ENCODE measurements around the gene PSMB2.

Gene PSMB2

GRCh38 chr1:35660581-35661473 is 19.5 kb upstream of the PSMB2 start:
- H3K4me3 ChIP-seq (ENCODE audit: control insufficient read depth, low read depth, low read length): no peak overlapping the region
- no peak for TF ChIP-seq CTCF (IDR thresholded peaks at IDR 0.05; ENCODE audit: control insufficient read depth, insufficient read depth, low read depth, low read length, missing control alignments)
- DNase-seq (ENCODE audit: low read depth): no peak

GRCh38 chr1:35659589-35659988 is 18.3 kb upstream of the PSMB2 start:
- TF ChIP-seq CTCF (IDR thresholded peaks at IDR 0.05; ENCODE audit: control insufficient read depth, insufficient read depth, low read depth, low read length, missing control alignments): no peak
- no peak for DNase-seq (ENCODE audit: low read depth)
- H3K4me3 ChIP-seq (ENCODE audit: control insufficient read depth, low read depth, low read length): no peak overlapping the region

- no peak for DNase-seq (ENCODE audit: low read depth)
- no peak for TF ChIP-seq CTCF (IDR thresholded peaks at IDR 0.05; ENCODE audit: control insufficient read depth, insufficient read depth, low read depth, low read length, missing control alignments)
These were observed 16.5 kb upstream of the PSMB2 start for GRCh38 chr1:35657851-35658250.

GRCh38 chr1:35656863-35657232 is 15.5 kb upstream of the PSMB2 start:
- no peak for DNase-seq (ENCODE audit: low read depth)
- no peak overlapping the region for H3K4me3 ChIP-seq (ENCODE audit: control insufficient read depth, low read depth, low read length)
- no peak for TF ChIP-seq CTCF (IDR thresholded peaks at IDR 0.05; ENCODE audit: control insufficient read depth, insufficient read depth, low read depth, low read length, missing control alignments)

More at GRCh38 chr1:35657851-35658250, 16.5 kb upstream of the PSMB2 start:
- no peak overlapping the region for H3K4me3 ChIP-seq (ENCODE audit: control insufficient read depth, low read depth, low read length)

GRCh38 chr1:35656148-35656862 is 15.0 kb upstream of the PSMB2 start:
- no peak for DNase-seq (ENCODE audit: low read depth)
- H3K4me3 ChIP-seq (ENCODE audit: control insufficient read depth, low read depth, low read length): no peak overlapping the region
- TF ChIP-seq CTCF (IDR thresholded peaks at IDR 0.05; ENCODE audit: control insufficient read depth, insufficient read depth, low read depth, low read length, missing control alignments): no peak

GRCh38 chr1:35655196-35655595 is 13.9 kb upstream of the PSMB2 start:
- H3K4me3 ChIP-seq (ENCODE audit: control insufficient read depth, low read depth, low read length): no peak overlapping the region
- DNase-seq (ENCODE audit: low read depth): no peak
- no peak for TF ChIP-seq CTCF (IDR thresholded peaks at IDR 0.05; ENCODE audit: control insufficient read depth, insufficient read depth, low read depth, low read length, missing control alignments)

All from AG09309 (cell line).